ENCODE results near the gene NFIB.

DNA sequence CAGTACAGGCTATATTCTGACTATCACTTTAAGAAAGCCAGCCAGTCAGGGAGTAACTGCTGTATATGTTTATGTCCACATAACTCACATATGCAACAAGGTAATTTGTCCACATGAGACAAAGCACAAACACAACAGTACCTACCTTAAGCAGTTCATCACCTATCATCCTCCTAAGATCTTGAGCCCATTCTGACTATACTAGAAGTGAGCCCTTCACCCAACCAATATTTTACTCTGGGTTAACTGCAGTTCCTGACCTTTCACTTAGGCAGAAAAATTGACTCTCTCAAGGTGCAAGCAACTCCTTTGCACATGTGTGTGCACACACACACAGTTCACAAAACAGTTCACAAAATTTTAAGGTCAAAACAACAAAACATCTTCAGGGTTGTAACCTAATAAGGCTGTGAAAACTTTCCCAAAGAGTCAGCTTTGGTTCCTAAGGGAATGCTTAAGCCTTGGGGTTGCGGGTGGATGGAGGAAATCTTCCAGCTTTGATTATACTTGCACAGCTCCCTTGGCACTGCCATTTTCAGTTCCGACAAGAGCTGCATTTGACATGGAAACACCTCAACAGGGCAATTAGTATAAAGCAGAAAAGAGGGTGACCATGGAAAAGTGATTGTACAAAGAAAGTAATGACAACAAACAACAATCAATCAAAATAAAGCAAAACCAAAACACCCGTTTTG lies 215.3 kb downstream of the NFIB start:
- TF ChIP-seq, protein P1, sequence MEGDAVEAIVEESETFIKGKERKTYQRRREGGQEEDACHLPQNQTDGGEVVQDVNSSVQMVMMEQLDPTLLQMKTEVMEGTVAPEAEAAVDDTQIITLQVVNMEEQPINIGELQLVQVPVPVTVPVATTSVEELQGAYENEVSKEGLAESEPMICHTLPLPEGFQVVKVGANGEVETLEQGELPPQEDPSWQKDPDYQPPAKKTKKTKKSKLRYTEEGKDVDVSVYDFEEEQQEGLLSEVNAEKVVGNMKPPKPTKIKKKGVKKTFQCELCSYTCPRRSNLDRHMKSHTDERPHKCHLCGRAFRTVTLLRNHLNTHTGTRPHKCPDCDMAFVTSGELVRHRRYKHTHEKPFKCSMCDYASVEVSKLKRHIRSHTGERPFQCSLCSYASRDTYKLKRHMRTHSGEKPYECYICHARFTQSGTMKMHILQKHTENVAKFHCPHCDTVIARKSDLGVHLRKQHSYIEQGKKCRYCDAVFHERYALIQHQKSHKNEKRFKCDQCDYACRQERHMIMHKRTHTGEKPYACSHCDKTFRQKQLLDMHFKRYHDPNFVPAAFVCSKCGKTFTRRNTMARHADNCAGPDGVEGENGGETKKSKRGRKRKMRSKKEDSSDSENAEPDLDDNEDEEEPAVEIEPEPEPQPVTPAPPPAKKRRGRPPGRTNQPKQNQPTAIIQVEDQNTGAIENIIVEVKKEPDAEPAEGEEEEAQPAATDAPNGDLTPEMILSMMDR (conservative IDR thresholded peaks at IDR 0.05): no peak
- no peak for TF ChIP-seq EZH2 (IDR thresholded peaks at IDR 0.05; ENCODE audit: low read depth)

Data from PC-9 (cell line).